ENCODE results near the gene ZNF549.

GRCh38 chr19:57559008-57559403 is 31.9 kb downstream of the ZNF549 start:
- no peak for TF ChIP-seq CTCF (IDR thresholded peaks at IDR 0.05; ENCODE audit: low read length)
- TF ChIP-seq EZH2 (IDR thresholded peaks at IDR 0.05; ENCODE audit: borderline replicate concordance, low read length) = no peak
